SK-N-SH (cell line): ENCODE results near the gene VPS11. TPM values are rescaled to one million over a fixed set of nuclear protein-coding genes. Genes with fewer than 3 reads are reported as not detected.

Source experiments
- CTCF ChIA-PET: fragments of 300-600, 350-600 bp; formaldehyde crosslinking; extraction: SDS; loops from one replicate; lab custom pipeline; 2021; lab: Yijun Ruan, JAX
- POLR2A ChIA-PET: fragments of 350-600 bp; sonication (Branson Sonifier 250); formaldehyde crosslinking; extraction: SDS; loops from one replicate; lab custom pipeline; 2020; ENCODE audit warnings: antibody characterized with exemption, inconsistent platforms; lab: Yijun Ruan, JAX
- DNase-seq: peaks from one replicate; pipeline ENCODE4 v3.0.0; 2012
- H2AFZ ChIP-seq: fragments of 200-600 bp; sonication (generic); 2 replicates; pipeline ENCODE4 v1.8.1; 2016; ENCODE audit warnings: antibody characterized with exemption, mild to moderate bottlenecking, low read depth
- H3F3A ChIP-seq: fragments of 200-600 bp; sonication (generic); replicated peaks from 2 replicates; pipeline ENCODE3; 2016; ENCODE audit warnings: antibody characterized with exemption, mild to moderate bottlenecking; ENCODE audit not compliant: insufficient read depth
- H3K27ac ChIP-seq, 2 experiments: fragments of 200-500 bp in 1 of 2; fragments of 200-600 bp in 1 of 2; sonication (Bioruptor generic) in 1 of 2; sonication (generic), shearing (Covaris generic) in 1 of 2; 2 replicates each; pipeline versions ENCODE4 v1.5.1 to v1.6.1; 2014 to 2016; ENCODE audit warnings: low read depth in 2 of 2, inconsistent platforms in 1 of 2, low read length in 1 of 2, mild to moderate bottlenecking in 1 of 2, mixed read lengths in 1 of 2
- H3K27me3 ChIP-seq: fragments of 200-600 bp; sonication (generic), shearing (Covaris generic); 2 replicates; pipeline ENCODE4 v1.6.1; 2016; ENCODE audit warnings: mixed run types; ENCODE audit not compliant: insufficient read depth
- H3K36me3 ChIP-seq, 2 experiments: fragments of 200-500 bp in 1 of 2; fragments of 200-600 bp in 1 of 2; sonication (Bioruptor generic) in 1 of 2; sonication (generic) in 1 of 2; replicated peaks in 1 of 2; 2 replicates each; pipeline versions ENCODE3 to v1.5.1; 2014 to 2016; ENCODE audit warnings: low read length in 1 of 2, mild to moderate bottlenecking in 1 of 2; ENCODE audit not compliant: insufficient read depth in 2 of 2, control insufficient read depth in 1 of 2
- H3K4me1 ChIP-seq, 2 experiments: fragments of 200-500 bp in 1 of 2; fragments of 200-600 bp in 1 of 2; sonication (Bioruptor generic) in 1 of 2; sonication (generic), shearing (Covaris generic) in 1 of 2; 2 replicates each; pipeline versions ENCODE4 v1.5.1 to v1.6.1; 2014 to 2016; ENCODE audit warnings: low read depth in 1 of 2, low read length in 1 of 2, mixed run types in 1 of 2; ENCODE audit not compliant: insufficient read depth in 2 of 2, control insufficient read depth in 1 of 2
- H3K4me2 ChIP-seq: fragments of 200-600 bp; sonication (generic), shearing (Covaris generic); 2 replicates; pipeline ENCODE4 v1.6.1; 2017; ENCODE audit warnings: mixed run types
- H3K4me3 ChIP-seq, 2 experiments: fragments of 200-500 bp in 1 of 2; fragments of 200-600 bp in 1 of 2; sonication (Bioruptor generic) in 1 of 2; sonication (generic), shearing (Covaris generic) in 1 of 2; 2 replicates each; pipeline versions ENCODE4 v1.5.1 to v1.8.1; 2014 to 2016; ENCODE audit warnings: low read depth in 2 of 2, inconsistent platforms in 1 of 2, low read length in 1 of 2, mild to moderate bottlenecking in 1 of 2, mixed read lengths in 1 of 2, moderate library complexity in 1 of 2
- H3K79me2 ChIP-seq: fragments of 200-600 bp; sonication (generic); 2 replicates; pipeline ENCODE4 v1.8.1; 2017; ENCODE audit warnings: mild to moderate bottlenecking; ENCODE audit not compliant: insufficient read depth
- H3K9ac ChIP-seq: fragments of 200-600 bp; sonication (generic); 2 replicates; pipeline ENCODE4 v1.6.1; 2017; ENCODE audit warnings: mixed run types
- H3K9me2 ChIP-seq: fragments of 200-600 bp; sonication (generic); 2 replicates; pipeline ENCODE4 v1.6.1; 2017; ENCODE audit warnings: mixed run types
- H3K9me3 ChIP-seq: fragments of 200-600 bp; sonication (generic); 2 replicates; pipeline ENCODE4 v1.6.1; 2017; ENCODE audit warnings: mixed run types, mild to moderate bottlenecking, moderate library complexity
- H4K20me1 ChIP-seq: fragments of 200-600 bp; sonication (generic); 2 replicates; pipeline ENCODE4 v1.6.1; 2017; ENCODE audit warnings: mild to moderate bottlenecking, mixed run types; ENCODE audit not compliant: insufficient read depth
- EP300 ChIP-seq, 2 experiments: IDR thresholded peaks; 2 replicates each; pipeline versions ENCODE4 v1.4.0 to v1.6.1; 2012; ENCODE audit warnings: borderline replicate concordance in 1 of 2, low read depth in 1 of 2, low read length in 1 of 2
- EZH2phosphoT487 ChIP-seq: fragments of 200-600 bp; sonication (generic); IDR thresholded peaks from 2 replicates; pipeline ENCODE4 v1.6.1; 2017; ENCODE audit warnings: low read depth, mixed run types, mild to moderate bottlenecking, antibody characterized with exemption, moderate library complexity, borderline replicate concordance
- FOXM1 ChIP-seq: IDR thresholded peaks from 2 replicates; pipeline ENCODE4 v1.4.0; 2012; ENCODE audit warnings: low read depth, mild to moderate bottlenecking
- GABPA ChIP-seq: IDR thresholded peaks from 2 replicates; pipeline ENCODE4 v1.4.0; 2012; ENCODE audit warnings: low read depth, mild to moderate bottlenecking
- MAX ChIP-seq: IDR thresholded peaks from 2 replicates; pipeline ENCODE4 v1.4.0; 2012; ENCODE audit warnings: low read depth
- NFIC ChIP-seq: IDR thresholded peaks from 2 replicates; pipeline ENCODE4 v1.4.0; 2012; ENCODE audit warnings: borderline replicate concordance
- NRF1 ChIP-seq: IDR thresholded peaks from 2 replicates; pipeline ENCODE4 v1.6.1; 2012; ENCODE audit warnings: low read depth, mild to moderate bottlenecking, low read length
- RAD21 ChIP-seq: IDR thresholded peaks from 2 replicates; pipeline ENCODE4 v1.6.1; 2012; ENCODE audit warnings: mild to moderate bottlenecking, low read length
- SIN3A ChIP-seq: IDR thresholded peaks from 2 replicates; pipeline ENCODE4 v1.6.1; 2012; ENCODE audit warnings: low read depth, mild to moderate bottlenecking, low read length, moderate library complexity, borderline replicate concordance
- SMC3 ChIP-seq: IDR thresholded peaks from 2 replicates; pipeline ENCODE4 v1.6.1; 2012; ENCODE audit warnings: low read depth, low read length, improper control_type of control experiment
- TCF12 ChIP-seq: IDR thresholded peaks from 2 replicates; pipeline ENCODE4 v1.4.0; 2012
- WGBS: methylation state at CpG from one replicate; pipeline ENCODE4 v1.1.6; 2017; ENCODE audit warnings: low lambda C conversion rate; 5-methylcytosine and 5-hydroxymethylcytosine counted together
- polyA plus RNA-seq, 3 experiments: library from polyadenylated mRNA; depleted of rRNA; stranded (reverse); fragments of >200 nt; gene quantifications; 2 replicates each; pipeline ENCODE4 v1.2.3, GENCODE V29; 2012

VPS11 gene
- polyA plus RNA-seq, 1 of the 3 experiments (the other 2 are of a cell fraction): 14.8 TPM

- no peak for TF ChIP-seq FOXM1
- TF ChIP-seq EP300 (IDR thresholded peaks at IDR 0.05; ENCODE audit: borderline replicate concordance in 1 of 2, low read depth in 1 of 2, low read length in 1 of 2): no peak
- no peak for TF ChIP-seq RAD21
- TF ChIP-seq EZH2phosphoT487: no peak
- TF ChIP-seq TCF12: no peak
- TF ChIP-seq, all 33 proteins: peak for 0
Observed at GRCh38 chr11:119087747-119088241, 20.2 kb downstream of the VPS11 start (continued).

GRCh38 chr11:119088406-119088805 lies 20.8 kb downstream of the VPS11 start:
- Histone ChIP-seq H3K9me2 (no peaks in the 10 kb centered on the region), H3K4me1 (peaks cover 27 to 29% of the 10 kb centered on the region in 2 experiments; a peak in 2 of 4 replicates), H3K27ac (no peak overlapping the region), H3K9ac (no peak overlapping the region), H3F3A (peaks cover 27% of the 10 kb centered on the region), H3K27me3 (no peaks in the 10 kb centered on the region), H3K4me2 (no peak overlapping the region), H3K9me3 (no peaks in the 10 kb centered on the region), H4K20me1 (peaks cover 20% of the 10 kb centered on the region), H3K4me3 (no peak overlapping the region), H3K36me3 (peaks cover 27 to 36% of the 10 kb centered on the region in 2 experiments), H2AFZ (no peak overlapping the region), H3K79me2 (peaks cover 41% of the 10 kb centered on the region)
- ChIA-PET POLR2A (interaction anchor here (1.1 kb wide), 1 partner anchor 18 kb away, joined by 4 read pairs; the partner anchor contains the start of gene C2CD2L), CTCF (interaction anchor here (0.7 to 1.7 kb wide), 4 partner anchors 196 to 251 kb away, joined by 3 read pairs; no protein-coding TSS in a partner anchor)
- no peak for DNase-seq
- no peak for TF ChIP-seq NFIC
- TF ChIP-seq SIN3A: no peak
- no peak for TF ChIP-seq GABPA
- no peak for TF ChIP-seq SMC3
- no peak for TF ChIP-seq MAX
- WGBS: 100% methylated on average over 6 of the region's 9 CpGs

- TF ChIP-seq SIN3A: no peak
- TF ChIP-seq NRF1: no peak
- TF ChIP-seq MAX: no peak
- Histone ChIP-seq H2AFZ (no peak overlapping the region), H3K4me3 (no peak overlapping the region), H3K9ac (no peak overlapping the region), H3K4me1 (peaks cover 29 to 32% of the 10 kb centered on the region in 2 experiments; a peak in 2 of 4 replicates), H3K9me3 (no peaks in the 10 kb centered on the region), H3K27me3 (no peaks in the 10 kb centered on the region), H3K9me2 (no peaks in the 10 kb centered on the region), H4K20me1 (peaks cover 30% of the 10 kb centered on the region), H3F3A (peaks cover 34% of the 10 kb centered on the region), H3K79me2 (peaks cover 50% of the 10 kb centered on the region), H3K27ac (no peak overlapping the region), H3K4me2 (no peak overlapping the region), H3K36me3 (peaks cover 31 to 39% of the 10 kb centered on the region in 2 experiments)
- ChIA-PET CTCF (interaction anchor here (0.7 to 1.7 kb wide), 5 partner anchors 11 to 250 kb away, joined by 3 read pairs; no protein-coding TSS in a partner anchor), POLR2A (no interaction called here)
- DNase-seq: no peak
- 60% methylated on average over 1 of the region's 1 CpG for WGBS
Observed at GRCh38 chr11:119089319-119089718, 21.7 kb downstream of the VPS11 start.
